Liver (tissue), 9 donors: ENCODE measurements around the gene LRRC74A. TPM values are rescaled to one million over a fixed set of nuclear protein-coding genes. Genes with fewer than 3 reads are reported as not detected.

Experiments used
- DNase-seq: peaks from one replicate; pipeline ENCODE4 v3.0.0-alpha.2; 2017; ENCODE audit warnings: low spot score
- H3K27ac ChIP-seq, 2 donors: one replicate each; pipeline ENCODE4 v1.7.0; 2013; ENCODE audit warnings: inconsistent platforms in 2 of 2, low read length in 2 of 2, control low read depth in 1 of 2, low read depth in 1 of 2, mild to moderate bottlenecking in 1 of 2
- H3K27me3 ChIP-seq, 4 donors: one replicate each; pipeline versions ENCODE4 v1.6.1 to v1.7.0; 2013; ENCODE audit warnings: low read length in 3 of 4, inconsistent platforms in 1 of 4, mild to moderate bottlenecking in 1 of 4, moderate library complexity in 1 of 4; ENCODE audit not compliant: control insufficient read depth in 4 of 4, insufficient read depth in 4 of 4
- H3K36me3 ChIP-seq, 4 donors: one replicate each; pipeline versions ENCODE4 v1.6.1 to v1.7.0; 2013; ENCODE audit warnings: low read length in 3 of 4, mild to moderate bottlenecking in 3 of 4, low read depth in 1 of 4, moderate library complexity in 1 of 4; ENCODE audit not compliant: control insufficient read depth in 4 of 4, insufficient read depth in 3 of 4
- H3K4me1 ChIP-seq, 4 donors: one replicate each; pipeline versions ENCODE4 v1.6.1 to v1.7.0; 2013; ENCODE audit warnings: low read length in 3 of 4, mild to moderate bottlenecking in 3 of 4, moderate library complexity in 1 of 4; ENCODE audit not compliant: control insufficient read depth in 4 of 4, insufficient read depth in 4 of 4
- H3K4me3 ChIP-seq, 3 donors: one replicate each; pipeline versions ENCODE4 v1.6.1 to v1.7.0; 2013; ENCODE audit warnings: low read length in 3 of 3, control low read depth in 1 of 3, low read depth in 1 of 3, mild to moderate bottlenecking in 1 of 3
- H3K9ac ChIP-seq, 2 donors: one replicate each; pipeline ENCODE4 v1.7.0; 2013; ENCODE audit warnings: low read length in 2 of 2, mild to moderate bottlenecking in 2 of 2, moderate library complexity in 2 of 2, control low read depth in 1 of 2, low read depth in 1 of 2
- H3K9me3 ChIP-seq, 4 donors: one replicate each; pipeline versions ENCODE4 v1.6.1 to v1.7.0; 2013; ENCODE audit warnings: low read length in 3 of 4; ENCODE audit not compliant: control insufficient read depth in 4 of 4
- EGR1 ChIP-seq, 2 donors: IDR thresholded peaks; 2 replicates each; pipeline ENCODE4 v1.6.1; 2016 to 2018; ENCODE audit warnings: antibody characterized with exemption in 2 of 2, low read depth in 2 of 2
- FOXA1 ChIP-seq: IDR thresholded peaks from 2 replicates; pipeline ENCODE4 v1.6.1; 2016; ENCODE audit warnings: antibody characterized with exemption
- FOXA2 ChIP-seq: IDR thresholded peaks from 2 replicates; pipeline ENCODE4 v1.6.1; 2016; ENCODE audit warnings: antibody characterized with exemption
- GABPA ChIP-seq, 2 donors: IDR thresholded peaks in 1 of 2; conservative IDR thresholded peaks in 1 of 2; 2 replicates each; pipeline ENCODE4 v1.6.1; 2016; ENCODE audit warnings: antibody characterized with exemption in 2 of 2, mild to moderate bottlenecking in 1 of 2, moderate library complexity in 1 of 2
- HNF4A ChIP-seq, 2 donors: conservative IDR thresholded peaks; 2 replicates each; pipeline ENCODE4 v1.6.1; 2016; ENCODE audit warnings: antibody characterized with exemption in 2 of 2, mild to moderate bottlenecking in 2 of 2
- HNF4G ChIP-seq: IDR thresholded peaks from 2 replicates; pipeline ENCODE4 v1.6.1; 2016; ENCODE audit warnings: antibody characterized with exemption
- JUND ChIP-seq, 2 donors: IDR thresholded peaks; 2 replicates each; pipeline ENCODE4 v1.6.1; 2016; ENCODE audit warnings: antibody characterized with exemption in 2 of 2
- NR2F2 ChIP-seq: IDR thresholded peaks from 2 replicates; pipeline ENCODE4 v1.6.1; 2016; ENCODE audit warnings: antibody characterized with exemption
- RAD21 ChIP-seq, 2 donors: IDR thresholded peaks; 2 replicates each; pipeline ENCODE4 v1.6.1; 2016; ENCODE audit warnings: antibody characterized with exemption in 2 of 2, mild to moderate bottlenecking in 2 of 2
- RXRA ChIP-seq, 2 donors: IDR thresholded peaks; 2 replicates each; pipeline ENCODE4 v1.6.1; 2017 to 2018; ENCODE audit warnings: antibody characterized with exemption in 2 of 2, mild to moderate bottlenecking in 1 of 2
- SP1 ChIP-seq: IDR thresholded peaks from 2 replicates; pipeline ENCODE4 v1.6.1; 2018; ENCODE audit warnings: antibody characterized with exemption, mild to moderate bottlenecking
- TAF1 ChIP-seq: conservative IDR thresholded peaks from 2 replicates; pipeline ENCODE4 v1.6.1; 2016; ENCODE audit warnings: antibody characterized with exemption, mild to moderate bottlenecking
- YY1 ChIP-seq: IDR thresholded peaks from 2 replicates; pipeline ENCODE4 v1.6.1; 2016; ENCODE audit warnings: antibody characterized with exemption, mild to moderate bottlenecking
- WGBS: extraction: QIAGEN DNeasy Blood & Tissue Kit; methylation state at CpG from one replicate; pipeline ENCODE4 v1.1.7; 2013; 5-methylcytosine and 5-hydroxymethylcytosine counted together
- polyA plus RNA-seq, 2 donors: library from polyadenylated mRNA; stranded (reverse) in 1 of 2; unstranded in 1 of 2; fragments of 200-250 nt in 1 of 2; fragments of >200 nt in 1 of 2; fragmentation: Nextera tagmentation in 1 of 2; extraction: Ambion mirVana in 1 of 2; gene quantifications; one replicate each; pipeline versions ENCODE4 v1.2.1 to v1.2.3, GENCODE V29; 2013 to 2015
- total RNA-seq, 2 donors: library from RNA; depleted of rRNA; stranded (reverse); fragments of >200 nt; gene quantifications; one replicate each; pipeline ENCODE4 v1.2.3, GENCODE V29; 2014
- TF ChIP-seq, protein P1 (sequence below): fragments of 150-350 bp; IDR thresholded peaks from 2 replicates; pipeline ENCODE4 v1.5.1; 2017; ENCODE audit warnings: improper control_type of control experiment, low read depth, low read length; ENCODE audit not compliant: missing input control
- TF ChIP-seq, protein P2 (sequence below): IDR thresholded peaks from 2 replicates; pipeline ENCODE4 v1.6.1; 2016; ENCODE audit warnings: antibody characterized with exemption
- TF ChIP-seq, protein P3 (sequence below): IDR thresholded peaks from 2 replicates; pipeline ENCODE4 v1.6.1; 2016; ENCODE audit warnings: antibody characterized with exemption
- TF ChIP-seq, protein P4 (sequence below): IDR thresholded peaks from 2 replicates; pipeline ENCODE4 v1.6.1; 2016; ENCODE audit warnings: antibody characterized with exemption, mild to moderate bottlenecking
- TF ChIP-seq, protein P5 (sequence below): IDR thresholded peaks from 2 replicates; pipeline ENCODE4 v1.6.1; 2016; ENCODE audit warnings: antibody characterized with exemption
- donor health status: healthy.
- donor health status: healthy.
- donor health status: healthy.
- donor health status: healthy.
- donor health status: healthy.

LRRC74A gene
- total and polyA plus RNA-seq, 4 donors = not detected

DNA sequence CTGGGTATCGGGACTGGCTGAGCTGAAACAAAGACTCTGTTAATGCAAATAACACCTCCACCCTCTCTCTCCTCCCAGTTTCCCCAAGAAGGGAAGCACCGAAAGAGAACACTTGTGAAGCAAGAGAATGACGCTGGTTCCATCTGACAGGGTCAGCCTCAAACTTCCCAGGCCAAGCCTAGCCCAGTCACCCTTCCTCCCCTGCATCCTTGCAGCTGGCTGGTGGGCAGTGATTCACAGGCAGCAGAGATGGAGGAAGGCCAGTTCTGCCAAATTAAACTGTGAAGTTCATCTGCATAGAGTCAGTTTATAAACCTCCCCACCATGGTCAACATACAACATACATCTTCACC, 2.8 kb downstream of the LRRC74A start:
- Histone ChIP-seq H3K27ac (no peak overlapping the region), H3K9me3 (no peaks in the 10 kb centered on the region), H3K36me3 (no peaks in the 10 kb centered on the region), H3K4me1 (peaks cover 4 to 32% (median 24%) of the 10 kb centered on the region in 4 donors), H3K4me3 (no peak overlapping the region), H3K9ac (no peak overlapping the region), H3K27me3 (no peaks in the 10 kb centered on the region)
- WGBS = 84% methylated on average over 3 of the region's 3 CpGs
- no peak for DNase-seq
- TF ChIP-seq FOXA1 = no peak
- TF ChIP-seq HNF4A (conservative IDR thresholded peaks at IDR 0.05) = no peak
- no peak for TF ChIP-seq SP1
- TF ChIP-seq YY1 = no peak
- TF ChIP-seq, protein P1, sequence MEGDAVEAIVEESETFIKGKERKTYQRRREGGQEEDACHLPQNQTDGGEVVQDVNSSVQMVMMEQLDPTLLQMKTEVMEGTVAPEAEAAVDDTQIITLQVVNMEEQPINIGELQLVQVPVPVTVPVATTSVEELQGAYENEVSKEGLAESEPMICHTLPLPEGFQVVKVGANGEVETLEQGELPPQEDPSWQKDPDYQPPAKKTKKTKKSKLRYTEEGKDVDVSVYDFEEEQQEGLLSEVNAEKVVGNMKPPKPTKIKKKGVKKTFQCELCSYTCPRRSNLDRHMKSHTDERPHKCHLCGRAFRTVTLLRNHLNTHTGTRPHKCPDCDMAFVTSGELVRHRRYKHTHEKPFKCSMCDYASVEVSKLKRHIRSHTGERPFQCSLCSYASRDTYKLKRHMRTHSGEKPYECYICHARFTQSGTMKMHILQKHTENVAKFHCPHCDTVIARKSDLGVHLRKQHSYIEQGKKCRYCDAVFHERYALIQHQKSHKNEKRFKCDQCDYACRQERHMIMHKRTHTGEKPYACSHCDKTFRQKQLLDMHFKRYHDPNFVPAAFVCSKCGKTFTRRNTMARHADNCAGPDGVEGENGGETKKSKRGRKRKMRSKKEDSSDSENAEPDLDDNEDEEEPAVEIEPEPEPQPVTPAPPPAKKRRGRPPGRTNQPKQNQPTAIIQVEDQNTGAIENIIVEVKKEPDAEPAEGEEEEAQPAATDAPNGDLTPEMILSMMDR = no peak
- TF ChIP-seq HNF4G = no peak
- TF ChIP-seq, protein P2, sequence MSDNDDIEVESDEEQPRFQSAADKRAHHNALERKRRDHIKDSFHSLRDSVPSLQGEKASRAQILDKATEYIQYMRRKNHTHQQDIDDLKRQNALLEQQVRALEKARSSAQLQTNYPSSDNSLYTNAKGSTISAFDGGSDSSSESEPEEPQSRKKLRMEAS = no peak
- TF ChIP-seq RAD21 (IDR thresholded peaks at IDR 0.05) = no peak
- no peak for TF ChIP-seq JUND (IDR thresholded peaks at IDR 0.05)
- TF ChIP-seq GABPA (IDR thresholded peaks at IDR 0.05 in 1 of 2, conservative IDR thresholded peaks at IDR 0.05 in 1 of 2) = no peak
- TF ChIP-seq NR2F2 = no peak
- no peak for TF ChIP-seq RXRA (IDR thresholded peaks at IDR 0.05)
- no peak for TF ChIP-seq EGR1 (IDR thresholded peaks at IDR 0.05; ENCODE audit: low read depth in 2 of 2)
- TF ChIP-seq, protein P3, sequence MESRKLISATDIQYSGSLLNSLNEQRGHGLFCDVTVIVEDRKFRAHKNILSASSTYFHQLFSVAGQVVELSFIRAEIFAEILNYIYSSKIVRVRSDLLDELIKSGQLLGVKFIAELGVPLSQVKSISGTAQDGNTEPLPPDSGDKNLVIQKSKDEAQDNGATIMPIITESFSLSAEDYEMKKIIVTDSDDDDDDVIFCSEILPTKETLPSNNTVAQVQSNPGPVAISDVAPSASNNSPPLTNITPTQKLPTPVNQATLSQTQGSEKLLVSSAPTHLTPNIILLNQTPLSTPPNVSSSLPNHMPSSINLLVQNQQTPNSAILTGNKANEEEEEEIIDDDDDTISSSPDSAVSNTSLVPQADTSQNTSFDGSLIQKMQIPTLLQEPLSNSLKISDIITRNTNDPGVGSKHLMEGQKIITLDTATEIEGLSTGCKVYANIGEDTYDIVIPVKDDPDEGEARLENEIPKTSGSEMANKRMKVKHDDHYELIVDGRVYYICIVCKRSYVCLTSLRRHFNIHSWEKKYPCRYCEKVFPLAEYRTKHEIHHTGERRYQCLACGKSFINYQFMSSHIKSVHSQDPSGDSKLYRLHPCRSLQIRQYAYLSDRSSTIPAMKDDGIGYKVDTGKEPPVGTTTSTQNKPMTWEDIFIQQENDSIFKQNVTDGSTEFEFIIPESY = no peak
- no peak for TF ChIP-seq FOXA2
- no peak for TF ChIP-seq TAF1
- TF ChIP-seq, protein P4, sequence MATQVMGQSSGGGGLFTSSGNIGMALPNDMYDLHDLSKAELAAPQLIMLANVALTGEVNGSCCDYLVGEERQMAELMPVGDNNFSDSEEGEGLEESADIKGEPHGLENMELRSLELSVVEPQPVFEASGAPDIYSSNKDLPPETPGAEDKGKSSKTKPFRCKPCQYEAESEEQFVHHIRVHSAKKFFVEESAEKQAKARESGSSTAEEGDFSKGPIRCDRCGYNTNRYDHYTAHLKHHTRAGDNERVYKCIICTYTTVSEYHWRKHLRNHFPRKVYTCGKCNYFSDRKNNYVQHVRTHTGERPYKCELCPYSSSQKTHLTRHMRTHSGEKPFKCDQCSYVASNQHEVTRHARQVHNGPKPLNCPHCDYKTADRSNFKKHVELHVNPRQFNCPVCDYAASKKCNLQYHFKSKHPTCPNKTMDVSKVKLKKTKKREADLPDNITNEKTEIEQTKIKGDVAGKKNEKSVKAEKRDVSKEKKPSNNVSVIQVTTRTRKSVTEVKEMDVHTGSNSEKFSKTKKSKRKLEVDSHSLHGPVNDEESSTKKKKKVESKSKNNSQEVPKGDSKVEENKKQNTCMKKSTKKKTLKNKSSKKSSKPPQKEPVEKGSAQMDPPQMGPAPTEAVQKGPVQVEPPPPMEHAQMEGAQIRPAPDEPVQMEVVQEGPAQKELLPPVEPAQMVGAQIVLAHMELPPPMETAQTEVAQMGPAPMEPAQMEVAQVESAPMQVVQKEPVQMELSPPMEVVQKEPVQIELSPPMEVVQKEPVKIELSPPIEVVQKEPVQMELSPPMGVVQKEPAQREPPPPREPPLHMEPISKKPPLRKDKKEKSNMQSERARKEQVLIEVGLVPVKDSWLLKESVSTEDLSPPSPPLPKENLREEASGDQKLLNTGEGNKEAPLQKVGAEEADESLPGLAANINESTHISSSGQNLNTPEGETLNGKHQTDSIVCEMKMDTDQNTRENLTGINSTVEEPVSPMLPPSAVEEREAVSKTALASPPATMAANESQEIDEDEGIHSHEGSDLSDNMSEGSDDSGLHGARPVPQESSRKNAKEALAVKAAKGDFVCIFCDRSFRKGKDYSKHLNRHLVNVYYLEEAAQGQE = no peak
- TF ChIP-seq, protein P5, sequence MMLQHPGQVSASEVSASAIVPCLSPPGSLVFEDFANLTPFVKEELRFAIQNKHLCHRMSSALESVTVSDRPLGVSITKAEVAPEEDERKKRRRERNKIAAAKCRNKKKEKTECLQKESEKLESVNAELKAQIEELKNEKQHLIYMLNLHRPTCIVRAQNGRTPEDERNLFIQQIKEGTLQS = no peak
